Brain microvascular endothelial cell (primary cell): Measurements from ENCODE around the gene PIP5K1A.

Experiments used
- DNase-seq: peaks from one replicate; pipeline ENCODE4 v3.0.0-alpha.2; 2020
- H3K27ac ChIP-seq: fragments of 250-450 bp; sonication (Bioruptor Pico); 2 replicates; pipeline ENCODE4 v1.5.1; 2020; ENCODE audit warnings: mild to moderate bottlenecking, moderate library complexity
- H3K27me3 ChIP-seq: fragments of 250-450 bp; sonication (Bioruptor Pico); replicated peaks from 2 replicates; pipeline ENCODE4 v1.5.1; 2020; ENCODE audit warnings: mild to moderate bottlenecking
- H3K36me3 ChIP-seq: fragments of 250-450 bp; sonication (Bioruptor Pico); replicated peaks from 2 replicates; pipeline ENCODE4 v1.5.1; 2020; ENCODE audit warnings: mild to moderate bottlenecking
- H3K4me3 ChIP-seq: 2 replicates; pipeline ENCODE4 v1.5.1; 2011; ENCODE audit warnings: low read depth, mild to moderate bottlenecking, control low read depth, low read length, moderate library complexity
- in situ Hi-C: cut with HindIII; loops from 2 replicates; pipeline ENCODE4 v1.10.0; 2017; ENCODE audit warnings: low sequenced_read_pairs, low pct_ligation_motif_present
- TF ChIP-seq, protein P1 (sequence below): IDR thresholded peaks from 2 replicates; pipeline ENCODE4 v1.5.1; 2011; ENCODE audit warnings: low read depth, mild to moderate bottlenecking, moderate library complexity, low read length, control low read depth, inconsistent platforms; ENCODE audit errors: missing control alignments

Gene PIP5K1A

DNA sequence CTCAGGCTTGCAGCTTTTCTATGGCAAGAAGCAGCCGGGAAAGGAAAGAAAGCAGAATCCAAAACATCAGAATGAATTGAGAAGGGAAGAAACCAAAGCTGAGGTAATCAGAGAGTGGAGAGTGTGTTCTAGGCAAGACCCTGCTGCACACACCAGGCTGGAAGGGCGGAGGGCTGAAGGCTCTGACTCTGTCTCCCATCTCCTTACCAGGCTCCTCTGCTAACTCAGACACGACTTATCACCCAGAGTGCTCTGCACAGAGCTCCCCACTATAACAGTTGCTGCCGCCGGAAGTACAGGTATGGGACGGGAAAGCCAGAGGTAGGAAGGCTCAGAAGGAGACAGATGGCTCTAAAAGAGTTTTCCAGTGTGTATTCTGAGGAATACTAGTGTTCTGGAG lies 31.2 kb upstream of the PIP5K1A start:
- H3K4me3 ChIP-seq = peak overlapping the region; percentile 95
- in situ Hi-C loops = no loop called here

DNA sequence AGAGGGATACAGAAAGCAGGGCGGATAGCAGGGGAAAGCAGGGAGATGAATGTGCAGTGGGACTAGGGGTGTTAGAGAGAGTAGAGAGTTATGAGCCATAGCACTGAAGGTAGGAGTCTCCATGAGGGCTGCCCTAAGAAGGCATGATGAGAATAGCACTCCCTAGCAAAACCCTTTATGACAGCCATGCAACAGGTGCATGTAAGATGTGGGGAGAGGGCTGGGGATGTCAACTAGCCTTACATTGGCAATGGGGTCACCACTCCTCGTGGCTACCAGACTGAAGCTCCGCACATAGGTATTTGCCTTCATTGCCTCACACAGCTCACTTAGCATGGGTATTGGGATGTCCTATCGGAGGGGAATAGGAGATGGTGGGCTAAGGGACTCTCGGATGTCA lies 27.2 kb upstream of the PIP5K1A start:
- Histone ChIP-seq H3K36me3 (peaks cover 39% of the 10 kb centered on the region), H3K27me3 (no peaks in the 10 kb centered on the region), H3K27ac (no peak overlapping the region), H3K4me3 (no peak overlapping the region)
- in situ Hi-C loops = no loop called here
- TF ChIP-seq, protein P1, sequence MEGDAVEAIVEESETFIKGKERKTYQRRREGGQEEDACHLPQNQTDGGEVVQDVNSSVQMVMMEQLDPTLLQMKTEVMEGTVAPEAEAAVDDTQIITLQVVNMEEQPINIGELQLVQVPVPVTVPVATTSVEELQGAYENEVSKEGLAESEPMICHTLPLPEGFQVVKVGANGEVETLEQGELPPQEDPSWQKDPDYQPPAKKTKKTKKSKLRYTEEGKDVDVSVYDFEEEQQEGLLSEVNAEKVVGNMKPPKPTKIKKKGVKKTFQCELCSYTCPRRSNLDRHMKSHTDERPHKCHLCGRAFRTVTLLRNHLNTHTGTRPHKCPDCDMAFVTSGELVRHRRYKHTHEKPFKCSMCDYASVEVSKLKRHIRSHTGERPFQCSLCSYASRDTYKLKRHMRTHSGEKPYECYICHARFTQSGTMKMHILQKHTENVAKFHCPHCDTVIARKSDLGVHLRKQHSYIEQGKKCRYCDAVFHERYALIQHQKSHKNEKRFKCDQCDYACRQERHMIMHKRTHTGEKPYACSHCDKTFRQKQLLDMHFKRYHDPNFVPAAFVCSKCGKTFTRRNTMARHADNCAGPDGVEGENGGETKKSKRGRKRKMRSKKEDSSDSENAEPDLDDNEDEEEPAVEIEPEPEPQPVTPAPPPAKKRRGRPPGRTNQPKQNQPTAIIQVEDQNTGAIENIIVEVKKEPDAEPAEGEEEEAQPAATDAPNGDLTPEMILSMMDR = no peak
- no peak for DNase-seq

More for the DNA sequence above, 31.2 kb upstream of the PIP5K1A start:
- Histone ChIP-seq H3K27me3 (no peaks in the 10 kb centered on the region), H3K36me3 (peaks cover 29% of the 10 kb centered on the region), H3K27ac (no peak overlapping the region)
- no peak for DNase-seq
- TF ChIP-seq, protein P1 = no peak

DNA sequence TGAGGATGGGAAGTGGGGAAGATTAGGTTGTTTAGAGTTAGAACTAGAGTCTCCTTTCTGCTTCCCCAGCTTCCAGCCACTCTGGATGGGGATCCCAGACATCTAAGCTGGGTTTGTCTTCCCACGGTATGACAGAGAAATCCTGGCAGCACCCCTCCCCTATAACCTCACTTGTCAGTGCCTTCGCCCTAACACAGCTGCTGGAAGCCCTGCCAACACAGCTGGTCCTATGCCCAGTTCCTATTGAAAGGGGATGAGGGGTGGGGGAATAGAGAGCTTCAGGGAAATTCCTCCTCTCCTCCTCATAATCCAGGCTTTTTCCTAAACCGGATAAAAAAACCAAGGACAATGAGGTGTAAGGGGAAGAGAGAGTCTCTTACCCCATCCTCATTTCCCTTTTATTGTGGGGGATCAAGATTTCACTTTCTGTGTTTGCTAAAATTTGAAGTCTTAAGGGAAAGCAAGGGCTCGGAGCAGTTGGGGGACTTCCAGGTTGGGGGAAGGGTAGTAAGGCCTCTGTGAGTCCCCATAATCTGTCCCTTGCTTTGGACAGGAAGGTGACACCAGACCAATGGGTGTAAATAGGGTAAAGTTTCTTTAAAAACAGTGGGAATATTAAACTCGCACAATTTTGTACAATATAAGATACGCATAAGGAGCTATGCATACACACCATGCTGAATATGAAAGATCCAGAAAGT lies 23.2 kb upstream of the PIP5K1A start:
- Histone ChIP-seq H3K27me3 (no peaks in the 10 kb centered on the region), H3K36me3 (peaks cover 51% of the 10 kb centered on the region), H3K27ac (no peak overlapping the region), H3K4me3 (no peak overlapping the region)
- DNase-seq = no peak
- TF ChIP-seq, protein P1 = no peak
- in situ Hi-C loops = no loop called here

GRCh38 chr1:151175863-151176262 lies 22.5 kb upstream of the PIP5K1A start, which contains the start of gene TMOD4:
Gene TMOD4 (minus strand): TSS chr1:151175981. CDS start chr1:151174875, 1,106 bp downstream.
- H3K27me3 ChIP-seq = no peaks in the 10 kb centered on the region
- no peak within 1 kb of the TSS for H3K4me3 ChIP-seq
- TF ChIP-seq, protein P1 = peak; percentile 75
- H3K27ac ChIP-seq = no peak within 1 kb of the TSS
- in situ Hi-C loops = no loop called here
- DNase-seq = peak; percentile 19
- H3K36me3 ChIP-seq = peaks cover 50% of the 10 kb centered on the region

GRCh38 chr1:151176514-151177045 lies 21.8 kb upstream of the PIP5K1A start:
- H3K4me3 ChIP-seq = no peak overlapping the region
- H3K36me3 ChIP-seq = peaks cover 49% of the 10 kb centered on the region
- TF ChIP-seq, protein P1 = no peak
- H3K27me3 ChIP-seq = no peaks in the 10 kb centered on the region
- in situ Hi-C loops = no loop called here
- H3K27ac ChIP-seq = no peak overlapping the region
- no peak for DNase-seq
